ENCODE results near the gene MPST. TPM values are rescaled to one million over a fixed set of nuclear protein-coding genes. Genes with fewer than 3 reads are reported as not detected.

Gene MPST
- total RNA-seq = 100 to 1,000 TPM; 131 to 161 (median 146) TPM

DNA sequence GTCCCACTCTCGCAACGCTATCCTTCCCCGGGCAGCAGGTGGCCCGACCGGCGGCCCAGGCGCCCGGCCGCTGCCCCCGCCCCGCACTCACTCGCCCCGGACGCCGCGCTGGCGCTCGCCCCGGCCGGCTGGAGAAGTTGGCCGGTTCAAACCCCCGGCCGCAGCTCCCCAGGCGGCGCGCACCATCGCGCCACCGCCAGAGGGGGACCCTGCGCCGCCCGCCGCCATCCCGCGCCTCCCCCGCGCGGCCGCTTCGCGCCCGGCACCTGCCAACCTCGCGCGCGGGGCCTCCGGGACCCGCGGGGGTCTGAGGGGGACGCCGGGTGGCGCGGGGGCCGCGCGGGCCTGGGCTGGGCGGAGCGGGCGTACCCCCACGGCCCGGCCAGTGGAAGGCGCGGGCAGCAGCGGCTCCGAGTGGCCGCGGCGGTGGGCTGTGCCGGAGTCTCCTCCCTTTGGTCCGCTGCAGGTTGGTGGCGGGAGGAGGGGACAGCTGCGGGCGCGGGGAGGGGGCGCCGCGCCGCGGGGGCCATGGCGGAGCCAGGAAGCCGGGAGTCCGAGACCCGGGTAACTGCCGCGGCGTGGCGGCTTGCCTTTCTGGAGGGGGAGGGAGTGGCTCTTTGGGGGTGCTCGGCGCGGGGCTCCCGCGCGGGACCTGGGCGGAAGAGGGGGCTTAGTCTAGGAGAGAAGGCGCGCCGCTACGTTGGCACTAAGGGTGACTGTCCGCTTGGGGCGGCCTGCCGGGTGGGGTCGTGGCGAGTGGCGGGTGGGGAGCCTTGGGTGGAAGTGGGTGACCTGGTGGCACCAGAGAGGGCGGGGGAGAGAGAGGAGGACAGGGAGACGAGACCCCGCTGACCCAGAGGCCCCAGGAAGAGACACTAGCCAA is at the start of gene MPST, which contains the start of gene TST:
Gene MPST, plus strand, starts transcription at position 434 of the 883 bp plus-strand sequence. Its CDS starts 95 bp downstream, at position 529.
Gene TST, minus strand, starts transcription at position 139 of the 883 bp plus-strand sequence. CDS start 715 bp downstream, outside the sequence.
- peak within 1 kb of the TSS; percentile 74 to 99 (median 84) for H3K4me3 ChIP-seq
- H3K36me3 ChIP-seq = peaks cover 0 to 2% of the 10 kb centered on the region in 2 donors
- peak within 1 kb of the TSS; percentile 88 to 99 (median 96) for H3K27ac ChIP-seq
- DNase-seq (peak; percentile 73 to 74), ATAC-seq (peak; percentile 88)
- no peaks in the 10 kb centered on the region for H3K27me3 ChIP-seq
- peak; percentile 77 to 81 for TF ChIP-seq POLR2A (IDR thresholded peaks at IDR 0.05)
- TF ChIP-seq, protein P1, sequence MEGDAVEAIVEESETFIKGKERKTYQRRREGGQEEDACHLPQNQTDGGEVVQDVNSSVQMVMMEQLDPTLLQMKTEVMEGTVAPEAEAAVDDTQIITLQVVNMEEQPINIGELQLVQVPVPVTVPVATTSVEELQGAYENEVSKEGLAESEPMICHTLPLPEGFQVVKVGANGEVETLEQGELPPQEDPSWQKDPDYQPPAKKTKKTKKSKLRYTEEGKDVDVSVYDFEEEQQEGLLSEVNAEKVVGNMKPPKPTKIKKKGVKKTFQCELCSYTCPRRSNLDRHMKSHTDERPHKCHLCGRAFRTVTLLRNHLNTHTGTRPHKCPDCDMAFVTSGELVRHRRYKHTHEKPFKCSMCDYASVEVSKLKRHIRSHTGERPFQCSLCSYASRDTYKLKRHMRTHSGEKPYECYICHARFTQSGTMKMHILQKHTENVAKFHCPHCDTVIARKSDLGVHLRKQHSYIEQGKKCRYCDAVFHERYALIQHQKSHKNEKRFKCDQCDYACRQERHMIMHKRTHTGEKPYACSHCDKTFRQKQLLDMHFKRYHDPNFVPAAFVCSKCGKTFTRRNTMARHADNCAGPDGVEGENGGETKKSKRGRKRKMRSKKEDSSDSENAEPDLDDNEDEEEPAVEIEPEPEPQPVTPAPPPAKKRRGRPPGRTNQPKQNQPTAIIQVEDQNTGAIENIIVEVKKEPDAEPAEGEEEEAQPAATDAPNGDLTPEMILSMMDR (IDR thresholded peaks at IDR 0.05 in 4 of 5, conservative IDR thresholded peaks at IDR 0.05 in 1 of 5) = peak; percentile 18 to 79 (median 55)
- in situ Hi-C loops (cut with MboI; ENCODE audit: low sequenced_read_pairs in 4 of 4) (no loop called here), intact Hi-C loops (cut with DNase I; ENCODE audit: low total_unique reads) (loop anchor here (1.0 to 2.0 kb wide), 2 partner anchors 41 to 179 kb away; no protein-coding TSS in a partner anchor)
- no peaks in the 10 kb centered on the region for H3K9me3 ChIP-seq
- peaks cover 23 to 33% of the 10 kb centered on the region in 2 donors for H3K4me1 ChIP-seq

DNA sequence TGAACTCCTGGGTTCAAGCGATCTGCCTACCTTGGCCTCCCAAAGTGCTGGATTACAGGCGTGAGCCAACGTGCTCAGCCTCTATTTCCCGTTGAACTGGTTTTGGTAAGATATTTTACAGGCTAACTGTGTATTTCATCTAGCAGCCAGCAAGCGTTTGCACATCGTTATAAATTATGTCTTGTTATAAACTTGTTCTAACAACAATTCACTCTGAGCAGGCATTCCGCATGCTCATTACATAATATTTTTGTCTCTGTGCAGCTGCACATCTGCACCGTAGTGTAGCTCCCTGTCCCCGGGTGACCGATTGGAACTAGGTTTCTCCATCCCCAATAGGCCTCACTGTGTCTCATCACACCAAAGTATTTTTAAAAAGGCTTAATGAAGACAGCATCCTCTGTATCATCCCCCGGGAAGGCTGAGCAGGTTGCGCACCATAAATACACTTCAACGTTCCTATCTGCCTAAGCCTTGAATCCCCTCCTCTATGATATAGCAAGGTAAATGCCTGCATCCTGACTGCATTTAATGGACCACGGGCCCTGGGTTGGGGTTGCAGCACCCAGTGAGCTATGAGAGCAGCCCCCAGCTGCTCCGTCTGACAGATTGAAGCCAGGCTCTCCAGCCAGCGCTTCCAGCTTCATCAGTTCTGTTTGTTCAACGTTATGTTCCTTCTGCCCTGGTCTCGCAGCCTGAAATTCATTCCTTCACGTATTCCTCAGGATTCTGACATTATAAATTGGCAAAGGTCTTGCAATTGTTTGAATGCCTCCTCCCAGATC is 48.0 kb upstream of the MPST start:
- H3K4me1 ChIP-seq = no peaks in the 10 kb centered on the region
- no peaks in the 10 kb centered on the region for H3K36me3 ChIP-seq
- no peak for ATAC-seq
- no peak overlapping the region for H3K4me3 ChIP-seq
- intact Hi-C loops (cut with DNase I; ENCODE audit: low total_unique reads) = no loop called here
- TF ChIP-seq POLR2A (IDR thresholded peaks at IDR 0.05) = no peak
- TF ChIP-seq, protein P1 (IDR thresholded peaks at IDR 0.05 in 4 of 5, conservative IDR thresholded peaks at IDR 0.05 in 1 of 5) = no peak
- in situ Hi-C loops (cut with MboI; ENCODE audit: low sequenced_read_pairs in 4 of 4) = loop anchor here in 3 of 4 donors (10.0 to 25.0 kb wide), 4 partner anchors 117 to 197 kb away; partner anchors contain the start of gene IFT27 (in 2 of the 3)
- no peak for DNase-seq
- H3K27ac ChIP-seq = no peak overlapping the region
- H3K27me3 ChIP-seq = no peaks in the 10 kb centered on the region
- H3K9me3 ChIP-seq = no peaks in the 10 kb centered on the region

DNA sequence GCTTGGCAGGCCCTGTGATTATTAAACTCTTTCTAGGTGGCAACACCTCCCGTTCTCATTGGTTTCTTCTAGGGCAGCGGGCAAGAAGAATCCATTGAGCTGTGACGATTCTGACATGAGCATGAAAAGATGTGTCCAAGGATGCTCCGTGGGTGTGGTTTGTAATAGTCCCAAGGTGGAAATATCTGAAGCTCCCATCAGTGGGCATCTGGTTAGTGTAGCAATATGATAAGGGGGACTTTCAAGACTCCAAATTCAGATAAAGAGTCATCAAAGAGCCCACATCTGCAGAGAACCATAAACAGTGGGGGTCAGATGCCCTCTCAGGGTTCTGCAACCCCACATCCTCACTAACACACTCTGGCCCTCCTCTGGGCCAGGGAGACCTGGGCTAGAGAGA is 42.9 kb upstream of the MPST start:
- H3K36me3 ChIP-seq = no peaks in the 10 kb centered on the region
- in situ Hi-C loops (cut with MboI; ENCODE audit: low sequenced_read_pairs in 4 of 4) = loop anchor here in 3 of 4 donors (10.0 to 25.0 kb wide), 4 partner anchors 122 to 202 kb away; partner anchors contain the start of gene IFT27 (in 2 of the 3)
- no peak overlapping the region for H3K27ac ChIP-seq
- H3K4me1 ChIP-seq = peaks cover 0 to 5% of the 10 kb centered on the region in 2 donors
- intact Hi-C loops (cut with DNase I; ENCODE audit: low total_unique reads) = no loop called here
- peaks cover 0 to 8% (median 0%) of the 10 kb centered on the region in 3 donors for H3K27me3 ChIP-seq
- TF ChIP-seq, protein P1 (IDR thresholded peaks at IDR 0.05 in 4 of 5, conservative IDR thresholded peaks at IDR 0.05 in 1 of 5) = no peak
- TF ChIP-seq POLR2A (IDR thresholded peaks at IDR 0.05) = no peak
- ATAC-seq (no peak), DNase-seq (no peak)
- no peak overlapping the region for H3K4me3 ChIP-seq
- H3K9me3 ChIP-seq = no peaks in the 10 kb centered on the region

DNA sequence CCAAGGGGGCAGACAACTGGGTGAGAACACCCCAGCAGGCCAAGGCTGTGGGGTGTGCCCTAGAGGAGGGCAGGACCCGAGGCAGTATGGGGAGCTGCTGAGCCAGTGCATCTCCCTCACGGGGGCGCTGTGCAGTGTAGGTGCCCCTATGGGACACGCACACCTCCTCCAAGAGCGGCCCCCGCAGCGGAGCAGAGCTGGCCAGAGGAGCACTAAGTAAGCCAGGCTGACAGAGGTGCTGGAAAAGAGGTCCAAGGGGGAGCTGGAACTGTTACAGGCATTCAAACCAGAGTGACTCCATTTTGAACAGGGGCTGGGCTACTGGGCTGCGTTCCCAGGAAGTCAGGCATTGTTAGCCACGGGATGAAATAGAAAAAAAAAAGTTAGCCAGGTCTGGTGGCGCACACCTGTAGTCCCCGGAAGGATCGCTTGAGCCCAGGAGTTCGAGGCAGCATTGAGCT is 42.1 kb upstream of the MPST start:
- no peak for TF ChIP-seq POLR2A (IDR thresholded peaks at IDR 0.05)
- TF ChIP-seq, protein P1 (IDR thresholded peaks at IDR 0.05 in 4 of 5, conservative IDR thresholded peaks at IDR 0.05 in 1 of 5) = no peak
- Histone ChIP-seq H3K9me3 (no peaks in the 10 kb centered on the region), H3K27me3 (peaks cover 0 to 8% (median under 1%) of the 10 kb centered on the region in 3 donors), H3K4me3 (peak overlapping the region; percentile 47 to 51 (median 50)), H3K27ac (no peak overlapping the region), H3K4me1 (peaks cover 0 to 5% of the 10 kb centered on the region in 2 donors), H3K36me3 (no peaks in the 10 kb centered on the region)
- ATAC-seq (peak in 1 of 2 donors; percentile 54), DNase-seq (peak in 1 of 2 donors; percentile 35)
- intact Hi-C loops (cut with DNase I; ENCODE audit: low total_unique reads) (no loop called here), in situ Hi-C loops (cut with MboI; ENCODE audit: low sequenced_read_pairs in 4 of 4) (loop anchor here in 3 of 4 donors (10.0 to 25.0 kb wide), 4 partner anchors 123 to 203 kb away; partner anchors contain the start of gene IFT27 (in 2 of the 3))
